ENCODE measurements around the gene KIF2C. TPM values are rescaled to one million over a fixed set of nuclear protein-coding genes. Genes with fewer than 3 reads are reported as not detected.

KIF2C gene
- total and polyA plus RNA-seq, 2 of the 4 experiments (the other 2 are of a cell fraction), result 31.6 to 45.0 TPM

DNA sequence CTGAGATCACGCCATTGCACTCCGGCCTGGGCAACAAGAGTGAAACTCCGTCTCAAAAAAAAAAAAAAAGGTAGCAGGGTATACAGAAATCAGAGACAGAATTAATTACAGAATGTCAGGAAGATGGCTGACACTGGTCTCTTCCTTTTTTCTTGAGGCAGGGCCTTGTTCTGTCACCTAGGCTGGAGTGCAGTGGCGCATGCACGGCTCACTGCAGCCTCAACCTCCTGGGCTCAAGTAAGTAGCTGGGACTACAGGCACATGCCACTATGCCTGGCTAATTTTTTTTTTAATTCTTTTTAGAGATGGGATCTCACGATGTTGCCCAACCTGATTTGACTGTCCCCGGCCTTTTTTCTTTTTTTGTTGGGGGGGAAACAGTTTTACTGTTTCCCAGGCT is 25.1 kb upstream of the KIF2C start:
- Histone ChIP-seq H3K9me3 (ENCODE audit: control insufficient read depth, insufficient read depth, low read length) (no peaks in the 10 kb centered on the region), H2AFZ (replicated peaks; ENCODE audit: low read length, poor library complexity) (peak overlapping the region; percentile 91), H4K5ac (ENCODE audit: low read depth, low read length) (no peak overlapping the region), H3K4ac (ENCODE audit: low read depth, low read length) (no peak overlapping the region), H4K8ac (ENCODE audit: low read depth in 2 of 2, low read length in 2 of 2) (no peak overlapping the region), H3K4me1 (ENCODE audit: control insufficient read depth, insufficient read depth, low read length) (peaks cover 5% of the 10 kb centered on the region), H3K56ac (ENCODE audit: extremely low read depth, insufficient read depth, low read length) (no peak overlapping the region), H3K23ac (ENCODE audit: low read depth, low read length) (no peak overlapping the region), H3K18ac (ENCODE audit: low read depth, low read length) (no peak overlapping the region), H3K27me3 (ENCODE audit: control insufficient read depth, insufficient read depth, low read length) (peaks cover 2% of the 10 kb centered on the region; the same call in 1 of the 2 replicates), H3K4me2 (ENCODE audit: low read depth, low read length) (no peak overlapping the region), H3K4me3 (ENCODE audit: insufficient read depth, low read depth, low read length) (no peak overlapping the region), H2AK9ac (replicated peaks; ENCODE audit: low read depth, low read length, poor library complexity) (peak overlapping the region; percentile 57), H2BK5ac (ENCODE audit: low read depth, low read length, poor library complexity, severe bottlenecking) (no peak overlapping the region), H4K91ac (ENCODE audit: insufficient read depth, low read depth, low read length) (no peak overlapping the region), H3K9me1 (ENCODE audit: insufficient read depth, low read length) (no peaks in the 10 kb centered on the region; the same call in 1 of the 2 replicates), H2AK5ac (ENCODE audit: low read depth, low read length) (no peak overlapping the region), H3K36me3 (ENCODE audit: control insufficient read depth, insufficient read depth, low read length) (no peaks in the 10 kb centered on the region), H2BK120ac (ENCODE audit: low read depth, low read length) (no peak overlapping the region), H2BK20ac (ENCODE audit: low read depth, low read length) (no peak overlapping the region), H3K79me1 (ENCODE audit: low read depth in 1 of 2, low read length in 2 of 2) (no peaks in the 10 kb centered on the region; a peak in 1 of 4 replicates), H3K27ac (ENCODE audit: insufficient read depth, low read length) (no peak overlapping the region), H3K14ac (replicated peaks; ENCODE audit: low read depth, low read length) (no peak overlapping the region), H2BK15ac (ENCODE audit: low read depth, low read length) (no peak overlapping the region), H4K20me1 (ENCODE audit: insufficient read depth, low read length) (no peaks in the 10 kb centered on the region), H3K9ac (ENCODE audit: low read depth, low read length) (no peak overlapping the region)
- TF ChIP-seq CTCF (conservative IDR thresholded peaks at IDR 0.05; ENCODE audit: low read depth, low read length), result no peak
- no peak for TF ChIP-seq CHD1 (IDR thresholded peaks at IDR 0.05; ENCODE audit: low read depth, low read length)
- TF ChIP-seq MXI1 (IDR thresholded peaks at IDR 0.05; ENCODE audit: borderline replicate concordance, low read depth, low read length), result no peak
- TF ChIP-seq MAFK (IDR thresholded peaks at IDR 0.05; ENCODE audit: low read depth, low read length), result no peak
- TF ChIP-seq, protein P1, sequence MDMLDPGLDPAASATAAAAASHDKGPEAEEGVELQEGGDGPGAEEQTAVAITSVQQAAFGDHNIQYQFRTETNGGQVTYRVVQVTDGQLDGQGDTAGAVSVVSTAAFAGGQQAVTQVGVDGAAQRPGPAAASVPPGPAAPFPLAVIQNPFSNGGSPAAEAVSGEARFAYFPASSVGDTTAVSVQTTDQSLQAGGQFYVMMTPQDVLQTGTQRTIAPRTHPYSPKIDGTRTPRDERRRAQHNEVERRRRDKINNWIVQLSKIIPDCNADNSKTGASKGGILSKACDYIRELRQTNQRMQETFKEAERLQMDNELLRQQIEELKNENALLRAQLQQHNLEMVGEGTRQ (IDR thresholded peaks at IDR 0.05; ENCODE audit: low read depth, low read length), result no peak
- TF ChIP-seq BHLHE40 (IDR thresholded peaks at IDR 0.05; ENCODE audit: low read depth, low read length), result no peak
- TF ChIP-seq RAD21 (IDR thresholded peaks at IDR 0.05; ENCODE audit: low read length), result no peak
- no peak for TF ChIP-seq RCOR1 (IDR thresholded peaks at IDR 0.05; ENCODE audit: insufficient replicate concordance, low read length)
- ATAC-seq (ENCODE audit: low read depth) (no peak), DNase-seq (no peak)
- in situ Hi-C loops (cut with MboI; ENCODE audit: low sequenced_read_pairs) (no loop called here), intact Hi-C loops (cut with micrococcal nuclease) (no loop called here), dilution Hi-C loops (cut with HindIII; ENCODE audit: low sequenced_read_pairs, unreplicated experiment) (no loop called here)
- POLR2A ChIA-PET (ENCODE audit: unreplicated experiment), result interaction anchor here (0.6 kb wide), 1 partner anchor 10 kb away, joined by 4 read pairs; no protein-coding TSS in a partner anchor
- CTCF ChIA-PET, result interaction anchor here (0.6 kb wide), 1 partner anchor 31 kb away, joined by 4 read pairs; no protein-coding TSS in a partner anchor
- 100% methylated on average over 3 of the region's 7 CpGs; no CpG with 5 or more reads in 1 of the 2 experiments for WGBS, 2 experiments (ENCODE audit: extremely low coverage in 2 of 2, insufficient read length in 1 of 2)
- no TSS peak for BruUV-seq (replicated peaks)

Measured in IMR-90 (cell line).